ENCODE results near the gene ISYNA1.

GRCh38 chr19:18436671-18437490, 1.1 kb downstream of the ISYNA1 start:
- TF ChIP-seq, protein P1, sequence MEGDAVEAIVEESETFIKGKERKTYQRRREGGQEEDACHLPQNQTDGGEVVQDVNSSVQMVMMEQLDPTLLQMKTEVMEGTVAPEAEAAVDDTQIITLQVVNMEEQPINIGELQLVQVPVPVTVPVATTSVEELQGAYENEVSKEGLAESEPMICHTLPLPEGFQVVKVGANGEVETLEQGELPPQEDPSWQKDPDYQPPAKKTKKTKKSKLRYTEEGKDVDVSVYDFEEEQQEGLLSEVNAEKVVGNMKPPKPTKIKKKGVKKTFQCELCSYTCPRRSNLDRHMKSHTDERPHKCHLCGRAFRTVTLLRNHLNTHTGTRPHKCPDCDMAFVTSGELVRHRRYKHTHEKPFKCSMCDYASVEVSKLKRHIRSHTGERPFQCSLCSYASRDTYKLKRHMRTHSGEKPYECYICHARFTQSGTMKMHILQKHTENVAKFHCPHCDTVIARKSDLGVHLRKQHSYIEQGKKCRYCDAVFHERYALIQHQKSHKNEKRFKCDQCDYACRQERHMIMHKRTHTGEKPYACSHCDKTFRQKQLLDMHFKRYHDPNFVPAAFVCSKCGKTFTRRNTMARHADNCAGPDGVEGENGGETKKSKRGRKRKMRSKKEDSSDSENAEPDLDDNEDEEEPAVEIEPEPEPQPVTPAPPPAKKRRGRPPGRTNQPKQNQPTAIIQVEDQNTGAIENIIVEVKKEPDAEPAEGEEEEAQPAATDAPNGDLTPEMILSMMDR (IDR thresholded peaks at IDR 0.05; ENCODE audit: extremely low read depth in 1 of 2, insufficient read depth in 1 of 2, low read depth in 1 of 2, low read length in 2 of 2) = peak in 1 of 2 donors; percentile 27
- TF ChIP-seq POLR2AphosphoS5 (IDR thresholded peaks at IDR 0.05; ENCODE audit: insufficient read depth, low read depth, low read length) = peak; percentile 63
